GM23338 (cell line): ENCODE data around the gene CHST11. TPM values are rescaled to one million over a fixed set of nuclear protein-coding genes. Genes with fewer than 3 reads are reported as not detected.

Experiments used
- ATAC-seq: fragments of 200-7000 bp; cut with Tn5 transposase; 3 replicates; pipeline ENCODE4 v1.9.1; 2020
- DNase-seq: peaks from one replicate; pipeline ENCODE4 v3.0.0-alpha.2; 2015; ENCODE audit warnings: low spot score
- H2AFZ ChIP-seq: fragments of 200-600 bp; sonication (generic); 2 replicates; pipeline ENCODE4 v1.8.0; 2016; ENCODE audit warnings: antibody characterized with exemption, mild to moderate bottlenecking, moderate library complexity
- H3F3A ChIP-seq: fragments of 200-600 bp; sonication (generic); replicated peaks from 2 replicates; pipeline ENCODE4 v1.8.0; 2017; ENCODE audit warnings: antibody characterized with exemption, mixed run types, low read depth
- H3K27ac ChIP-seq: fragments of 200-600 bp; sonication (generic); 2 replicates; pipeline ENCODE4 v1.6.1; 2016; ENCODE audit warnings: low read depth
- H3K27me3 ChIP-seq: fragments of 200-600 bp; sonication (generic); 2 replicates; pipeline ENCODE4 v1.8.0; 2016; ENCODE audit warnings: mild to moderate bottlenecking, mixed run types, moderate library complexity; ENCODE audit not compliant: insufficient read depth
- H3K36me3 ChIP-seq: fragments of 200-600 bp; sonication (generic); 2 replicates; pipeline ENCODE4 v1.8.0; 2016; ENCODE audit warnings: mild to moderate bottlenecking; ENCODE audit not compliant: insufficient read depth
- H3K4me1 ChIP-seq: fragments of 200-600 bp; sonication (generic); 2 replicates; pipeline ENCODE4 v1.8.0; 2016; ENCODE audit warnings: mild to moderate bottlenecking, moderate library complexity; ENCODE audit not compliant: insufficient read depth
- H3K4me2 ChIP-seq: fragments of 200-600 bp; sonication (generic); 2 replicates; pipeline ENCODE4 v1.7.1; 2017; ENCODE audit warnings: mixed run types
- H3K4me3 ChIP-seq: fragments of 200-600 bp; sonication (generic); 2 replicates; pipeline ENCODE4 v1.6.1; 2016; ENCODE audit warnings: mixed run types
- H3K79me2 ChIP-seq: fragments of 200-600 bp; sonication (generic); replicated peaks from 2 replicates; pipeline ENCODE4 v1.8.0; 2017; ENCODE audit warnings: mild to moderate bottlenecking; ENCODE audit not compliant: insufficient read depth
- H3K9me2 ChIP-seq: fragments of 200-600 bp; sonication (generic); 2 replicates; pipeline ENCODE4 v1.8.0; 2017; ENCODE audit not compliant: insufficient read depth
- H4K20me1 ChIP-seq: fragments of 200-600 bp; sonication (generic); replicated peaks from 2 replicates; pipeline ENCODE4 v1.8.0; 2017; ENCODE audit warnings: mild to moderate bottlenecking; ENCODE audit not compliant: insufficient read depth
- H3K27ac Mint-ChIP-seq: 2 replicates; pipeline ENCODE4 v1.8.0; 2020; ENCODE audit warnings: inconsistent platforms, mild to moderate bottlenecking, moderate library complexity, mixed read lengths
- H3K27me3 Mint-ChIP-seq: 3 replicates; pipeline ENCODE4 v1.8.0; 2022; ENCODE audit warnings: low read depth, mild to moderate bottlenecking, moderate library complexity, mixed read lengths, inconsistent platforms; ENCODE audit not compliant: insufficient read depth, poor library complexity
- H3K36me3 Mint-ChIP-seq: 3 replicates; pipeline ENCODE4 v1.8.0; 2021; ENCODE audit warnings: low read depth, mild to moderate bottlenecking, inconsistent platforms, moderate library complexity, mixed read lengths
- H3K4me1 Mint-ChIP-seq: 3 replicates; pipeline ENCODE4 v1.8.0; 2020; ENCODE audit warnings: mild to moderate bottlenecking, inconsistent platforms, mixed read lengths
- H3K4me3 Mint-ChIP-seq: 3 replicates; pipeline ENCODE4 v1.8.0; 2021; ENCODE audit warnings: moderate library complexity, mild to moderate bottlenecking, inconsistent platforms, mixed read lengths
- H3K9me3 Mint-ChIP-seq: 3 replicates; pipeline ENCODE4 v1.8.0; 2020; ENCODE audit warnings: moderate library complexity, mild to moderate bottlenecking, inconsistent platforms, mixed read lengths
- CREB1 ChIP-seq: fragments of 250-450 bp; sonication (Bioruptor Pico); IDR thresholded peaks from 2 replicates; pipeline ENCODE4 v1.5.0; 2020; ENCODE audit warnings: low read depth, mild to moderate bottlenecking, moderate library complexity
- EZH2 ChIP-seq: fragments of 200-600 bp; sonication (generic); IDR thresholded peaks from one replicate; pipeline ENCODE4 v1.8.0; 2017; ENCODE audit warnings: antibody characterized with exemption, mild to moderate bottlenecking, low read depth; ENCODE audit not compliant: unreplicated experiment
- EZH2phosphoT487 ChIP-seq: fragments of 200-600 bp; sonication (generic); IDR thresholded peaks from one replicate; pipeline ENCODE4 v1.8.1; 2018; ENCODE audit warnings: antibody characterized with exemption; ENCODE audit not compliant: unreplicated experiment
- JUNB ChIP-seq: IDR thresholded peaks from one replicate; pipeline ENCODE4 v1.6.1; 2016; ENCODE audit warnings: antibody characterized with exemption; ENCODE audit not compliant: unreplicated experiment
- NANOG ChIP-seq: IDR thresholded peaks from 2 replicates; pipeline ENCODE4 v1.6.1; 2016; ENCODE audit warnings: antibody characterized with exemption, borderline replicate concordance
- POLR2AphosphoS5 ChIP-seq: IDR thresholded peaks from 2 replicates; pipeline ENCODE4 v1.6.1; 2016; ENCODE audit warnings: antibody characterized with exemption, low read depth
- STAT1 ChIP-seq: IDR thresholded peaks from one replicate; pipeline ENCODE4 v1.6.1; 2016; ENCODE audit warnings: antibody characterized with exemption; ENCODE audit not compliant: unreplicated experiment
- ZNF114 ChIP-seq: fragments of 250-450 bp; sonication (Bioruptor Pico); IDR thresholded peaks from 2 replicates; pipeline ENCODE4 v1.5.0; 2020; ENCODE audit warnings: mild to moderate bottlenecking, moderate library complexity
- polyA plus RNA-seq: library from polyadenylated mRNA; unstranded; fragments of >200 nt; fragmentation: Nextera tagmentation; extraction: Ambion mirVana; gene quantifications from 2 replicates; pipeline ENCODE4 v1.2.1, GENCODE V29; 2016
- total RNA-seq: library from RNA; depleted of rRNA; stranded (reverse); fragments of >200 nt; shearing (Covaris generic); gene quantifications from 2 replicates; pipeline ENCODE4 v1.2.3, GENCODE V29; 2014
- TF ChIP-seq, protein P1 (sequence below), 2 experiments: fragments of 200-600 bp in 1 of 2; sonication (generic) in 1 of 2; conservative IDR thresholded peaks; 2 replicates each; pipeline versions ENCODE4 v1.5.1 to v1.6.1; 2016 to 2017; ENCODE audit warnings: antibody characterized with exemption in 2 of 2, low read depth in 2 of 2, mild to moderate bottlenecking in 2 of 2, moderate library complexity in 1 of 2
- TF ChIP-seq, protein P2 (sequence below): IDR thresholded peaks from one replicate; pipeline ENCODE4 v1.6.1; 2018; ENCODE audit warnings: antibody characterized with exemption; ENCODE audit not compliant: unreplicated experiment
- TF ChIP-seq, protein P3 (sequence below): fragments of 250-450 bp; sonication (Bioruptor Pico); IDR thresholded peaks from 2 replicates; pipeline ENCODE4 v1.5.0; 2020; ENCODE audit warnings: mild to moderate bottlenecking, moderate library complexity

CHST11 gene
- total and polyA plus RNA-seq, 2 experiments from 2014 or later = 7.7 to 25.7 TPM

DNA sequence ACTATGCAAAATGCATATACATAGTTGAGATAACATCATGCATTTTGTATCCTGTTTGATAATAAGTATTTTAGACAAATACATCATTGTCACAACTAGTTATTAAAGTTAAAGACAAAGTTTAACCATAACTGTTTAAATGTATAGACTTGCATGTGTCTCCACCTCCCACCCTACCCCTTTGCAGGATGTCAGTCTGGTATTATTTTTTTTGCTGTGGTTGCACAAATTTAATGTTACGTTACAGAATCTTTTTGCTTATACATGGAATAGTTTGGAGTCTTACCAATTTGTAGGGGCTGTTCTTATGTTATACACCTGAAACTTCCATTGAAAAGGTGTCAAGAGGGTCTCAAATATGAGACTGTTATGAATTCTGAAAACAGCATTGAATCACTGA, 5.6 kb downstream of the CHST11 start:
- Mint-ChIP-seq H3K27ac (no peak overlapping the region), H3K9me3 (no peaks in the 10 kb centered on the region), H3K36me3 (no peaks in the 10 kb centered on the region), H3K4me3 (no peak overlapping the region), H3K27me3 (peaks cover 21% of the 10 kb centered on the region), H3K4me1 (peaks cover 28% of the 10 kb centered on the region)
- Histone ChIP-seq H3K27ac (no peak overlapping the region), H3K79me2 (peaks cover 75% of the 10 kb centered on the region), H3K4me3 (no peak overlapping the region), H4K20me1 (peaks cover 23% of the 10 kb centered on the region; the same call in 1 of the 2 replicates), H3K4me2 (no peak overlapping the region), H3F3A (0 out of 2 replicates have a peak, but pooled peaks cover 2% of the 10 kb centered on the region), H3K36me3 (no peaks in the 10 kb centered on the region), H3K4me1 (peaks cover 23% of the 10 kb centered on the region), H2AFZ (no peak overlapping the region), H3K27me3 (peaks cover 21% of the 10 kb centered on the region), H3K9me2 (no peaks in the 10 kb centered on the region)
- TF ChIP-seq CREB1 (CRISPR knock-in tag) (no peak), ZNF114 (CRISPR knock-in tag) (no peak), EZH2 (no peak), STAT1 (no peak), EZH2phosphoT487 (no peak), JUNB (no peak), POLR2AphosphoS5 (no peak), NANOG (no peak)
- TF ChIP-seq, protein P1, sequence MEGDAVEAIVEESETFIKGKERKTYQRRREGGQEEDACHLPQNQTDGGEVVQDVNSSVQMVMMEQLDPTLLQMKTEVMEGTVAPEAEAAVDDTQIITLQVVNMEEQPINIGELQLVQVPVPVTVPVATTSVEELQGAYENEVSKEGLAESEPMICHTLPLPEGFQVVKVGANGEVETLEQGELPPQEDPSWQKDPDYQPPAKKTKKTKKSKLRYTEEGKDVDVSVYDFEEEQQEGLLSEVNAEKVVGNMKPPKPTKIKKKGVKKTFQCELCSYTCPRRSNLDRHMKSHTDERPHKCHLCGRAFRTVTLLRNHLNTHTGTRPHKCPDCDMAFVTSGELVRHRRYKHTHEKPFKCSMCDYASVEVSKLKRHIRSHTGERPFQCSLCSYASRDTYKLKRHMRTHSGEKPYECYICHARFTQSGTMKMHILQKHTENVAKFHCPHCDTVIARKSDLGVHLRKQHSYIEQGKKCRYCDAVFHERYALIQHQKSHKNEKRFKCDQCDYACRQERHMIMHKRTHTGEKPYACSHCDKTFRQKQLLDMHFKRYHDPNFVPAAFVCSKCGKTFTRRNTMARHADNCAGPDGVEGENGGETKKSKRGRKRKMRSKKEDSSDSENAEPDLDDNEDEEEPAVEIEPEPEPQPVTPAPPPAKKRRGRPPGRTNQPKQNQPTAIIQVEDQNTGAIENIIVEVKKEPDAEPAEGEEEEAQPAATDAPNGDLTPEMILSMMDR (conservative IDR thresholded peaks at IDR 0.05; ENCODE audit: low read depth in 2 of 2) = no peak
- TF ChIP-seq, protein P2, sequence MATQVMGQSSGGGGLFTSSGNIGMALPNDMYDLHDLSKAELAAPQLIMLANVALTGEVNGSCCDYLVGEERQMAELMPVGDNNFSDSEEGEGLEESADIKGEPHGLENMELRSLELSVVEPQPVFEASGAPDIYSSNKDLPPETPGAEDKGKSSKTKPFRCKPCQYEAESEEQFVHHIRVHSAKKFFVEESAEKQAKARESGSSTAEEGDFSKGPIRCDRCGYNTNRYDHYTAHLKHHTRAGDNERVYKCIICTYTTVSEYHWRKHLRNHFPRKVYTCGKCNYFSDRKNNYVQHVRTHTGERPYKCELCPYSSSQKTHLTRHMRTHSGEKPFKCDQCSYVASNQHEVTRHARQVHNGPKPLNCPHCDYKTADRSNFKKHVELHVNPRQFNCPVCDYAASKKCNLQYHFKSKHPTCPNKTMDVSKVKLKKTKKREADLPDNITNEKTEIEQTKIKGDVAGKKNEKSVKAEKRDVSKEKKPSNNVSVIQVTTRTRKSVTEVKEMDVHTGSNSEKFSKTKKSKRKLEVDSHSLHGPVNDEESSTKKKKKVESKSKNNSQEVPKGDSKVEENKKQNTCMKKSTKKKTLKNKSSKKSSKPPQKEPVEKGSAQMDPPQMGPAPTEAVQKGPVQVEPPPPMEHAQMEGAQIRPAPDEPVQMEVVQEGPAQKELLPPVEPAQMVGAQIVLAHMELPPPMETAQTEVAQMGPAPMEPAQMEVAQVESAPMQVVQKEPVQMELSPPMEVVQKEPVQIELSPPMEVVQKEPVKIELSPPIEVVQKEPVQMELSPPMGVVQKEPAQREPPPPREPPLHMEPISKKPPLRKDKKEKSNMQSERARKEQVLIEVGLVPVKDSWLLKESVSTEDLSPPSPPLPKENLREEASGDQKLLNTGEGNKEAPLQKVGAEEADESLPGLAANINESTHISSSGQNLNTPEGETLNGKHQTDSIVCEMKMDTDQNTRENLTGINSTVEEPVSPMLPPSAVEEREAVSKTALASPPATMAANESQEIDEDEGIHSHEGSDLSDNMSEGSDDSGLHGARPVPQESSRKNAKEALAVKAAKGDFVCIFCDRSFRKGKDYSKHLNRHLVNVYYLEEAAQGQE = no peak
- TF ChIP-seq, protein P3, sequence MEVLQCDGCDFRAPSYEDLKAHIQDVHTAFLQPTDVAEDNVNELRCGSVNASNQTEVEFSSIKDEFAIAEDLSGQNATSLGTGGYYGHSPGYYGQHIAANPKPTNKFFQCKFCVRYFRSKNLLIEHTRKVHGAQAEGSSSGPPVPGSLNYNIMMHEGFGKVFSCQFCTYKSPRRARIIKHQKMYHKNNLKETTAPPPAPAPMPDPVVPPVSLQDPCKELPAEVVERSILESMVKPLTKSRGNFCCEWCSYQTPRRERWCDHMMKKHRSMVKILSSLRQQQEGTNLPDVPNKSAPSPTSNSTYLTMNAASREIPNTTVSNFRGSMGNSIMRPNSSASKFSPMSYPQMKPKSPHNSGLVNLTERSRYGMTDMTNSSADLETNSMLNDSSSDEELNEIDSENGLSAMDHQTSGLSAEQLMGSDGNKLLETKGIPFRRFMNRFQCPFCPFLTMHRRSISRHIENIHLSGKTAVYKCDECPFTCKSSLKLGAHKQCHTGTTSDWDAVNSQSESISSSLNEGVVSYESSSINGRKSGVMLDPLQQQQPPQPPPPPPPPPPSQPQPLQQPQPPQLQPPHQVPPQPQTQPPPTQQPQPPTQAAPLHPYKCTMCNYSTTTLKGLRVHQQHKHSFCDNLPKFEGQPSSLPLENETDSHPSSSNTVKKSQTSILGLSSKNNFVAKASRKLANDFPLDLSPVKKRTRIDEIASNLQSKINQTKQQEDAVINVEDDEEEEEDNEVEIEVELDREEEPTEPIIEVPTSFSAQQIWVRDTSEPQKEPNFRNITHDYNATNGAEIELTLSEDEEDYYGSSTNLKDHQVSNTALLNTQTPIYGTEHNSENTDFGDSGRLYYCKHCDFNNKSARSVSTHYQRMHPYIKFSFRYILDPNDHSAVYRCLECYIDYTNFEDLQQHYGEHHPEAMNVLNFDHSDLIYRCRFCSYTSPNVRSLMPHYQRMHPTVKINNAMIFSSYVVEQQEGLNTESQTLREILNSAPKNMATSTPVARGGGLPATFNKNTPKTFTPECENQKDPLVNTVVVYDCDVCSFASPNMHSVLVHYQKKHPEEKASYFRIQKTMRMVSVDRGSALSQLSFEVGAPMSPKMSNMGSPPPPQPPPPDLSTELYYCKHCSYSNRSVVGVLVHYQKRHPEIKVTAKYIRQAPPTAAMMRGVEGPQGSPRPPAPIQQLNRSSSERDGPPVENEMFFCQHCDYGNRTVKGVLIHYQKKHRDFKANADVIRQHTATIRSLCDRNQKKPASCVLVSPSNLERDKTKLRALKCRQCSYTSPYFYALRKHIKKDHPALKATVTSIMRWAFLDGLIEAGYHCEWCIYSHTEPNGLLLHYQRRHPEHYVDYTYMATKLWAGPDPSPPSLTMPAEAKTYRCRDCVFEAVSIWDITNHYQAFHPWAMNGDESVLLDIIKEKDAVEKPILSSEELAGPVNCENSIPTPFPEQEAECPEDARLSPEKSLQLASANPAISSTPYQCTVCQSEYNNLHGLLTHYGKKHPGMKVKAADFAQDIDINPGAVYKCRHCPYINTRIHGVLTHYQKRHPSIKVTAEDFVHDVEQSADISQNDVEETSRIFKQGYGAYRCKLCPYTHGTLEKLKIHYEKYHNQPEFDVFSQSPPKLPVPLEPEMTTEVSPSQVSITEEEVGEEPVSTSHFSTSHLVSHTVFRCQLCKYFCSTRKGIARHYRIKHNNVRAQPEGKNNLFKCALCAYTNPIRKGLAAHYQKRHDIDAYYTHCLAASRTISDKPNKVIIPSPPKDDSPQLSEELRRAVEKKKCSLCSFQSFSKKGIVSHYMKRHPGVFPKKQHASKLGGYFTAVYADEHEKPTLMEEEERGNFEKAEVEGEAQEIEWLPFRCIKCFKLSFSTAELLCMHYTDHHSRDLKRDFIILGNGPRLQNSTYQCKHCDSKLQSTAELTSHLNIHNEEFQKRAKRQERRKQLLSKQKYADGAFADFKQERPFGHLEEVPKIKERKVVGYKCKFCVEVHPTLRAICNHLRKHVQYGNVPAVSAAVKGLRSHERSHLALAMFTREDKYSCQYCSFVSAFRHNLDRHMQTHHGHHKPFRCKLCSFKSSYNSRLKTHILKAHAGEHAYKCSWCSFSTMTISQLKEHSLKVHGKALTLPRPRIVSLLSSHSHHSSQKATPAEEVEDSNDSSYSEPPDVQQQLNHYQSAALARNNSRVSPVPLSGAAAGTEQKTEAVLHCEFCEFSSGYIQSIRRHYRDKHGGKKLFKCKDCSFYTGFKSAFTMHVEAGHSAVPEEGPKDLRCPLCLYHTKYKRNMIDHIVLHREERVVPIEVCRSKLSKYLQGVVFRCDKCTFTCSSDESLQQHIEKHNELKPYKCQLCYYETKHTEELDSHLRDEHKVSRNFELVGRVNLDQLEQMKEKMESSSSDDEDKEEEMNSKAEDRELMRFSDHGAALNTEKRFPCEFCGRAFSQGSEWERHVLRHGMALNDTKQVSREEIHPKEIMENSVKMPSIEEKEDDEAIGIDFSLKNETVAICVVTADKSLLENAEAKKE (CRISPR knock-in tag) = no peak
- no peak for DNase-seq
- no peak for ATAC-seq
